OCI-LY7 (cell line): ENCODE measurements around the gene SLAMF7. TPM values are rescaled to one million over a fixed set of nuclear protein-coding genes. Genes with fewer than 3 reads are reported as not detected.

ENCODE experiments used
- BruUV-seq: library from RNA; stranded (reverse); fragments of 400-500 nt; replicated peaks from 2 replicates; lab custom pipeline; 2021; lab: Mats Ljungman, UMichigan
- CTCF ChIA-PET: fragments of 300-600 bp; sonication (Branson Sonifier 250); formaldehyde crosslinking; loops from one replicate; lab custom pipeline; 2022; ENCODE audit warnings: antibody characterized with exemption; ENCODE audit not compliant: unreplicated experiment; lab: Charles Lee
- POLR2A ChIA-PET: fragments of 300-600 bp; sonication (Branson Sonifier 250); formaldehyde crosslinking; loops from one replicate; lab custom pipeline; 2022; ENCODE audit warnings: antibody characterized with exemption; lab: Charles Lee
- DNase-seq: peaks from one replicate; pipeline ENCODE4 v3.0.0-alpha.2; 2015; ENCODE audit warnings: low spot score
- H2AFZ ChIP-seq: fragments of 200-600 bp; sonication (generic), shearing (Covaris generic); 2 replicates; pipeline ENCODE4 v1.6.1; 2014; ENCODE audit warnings: mild to moderate bottlenecking, antibody characterized with exemption, low read length, moderate library complexity
- H3K27ac ChIP-seq: fragments of 200-600 bp; sonication (generic); 2 replicates; pipeline ENCODE4 v1.5.1; 2014; ENCODE audit warnings: mixed run types, low read depth, mild to moderate bottlenecking, moderate library complexity, low read length, inconsistent platforms; ENCODE audit not compliant: poor library complexity, severe bottlenecking
- H3K36me3 ChIP-seq: fragments of 200-600 bp; sonication (generic); 2 replicates; pipeline ENCODE4 v1.6.1; 2014; ENCODE audit warnings: mild to moderate bottlenecking, antibody characterized with exemption, low read length, moderate library complexity, mixed read lengths; ENCODE audit not compliant: insufficient read depth
- H3K4me1 ChIP-seq: fragments of 200-600 bp; sonication (generic); 2 replicates; pipeline ENCODE4 v1.5.1; 2014; ENCODE audit warnings: mild to moderate bottlenecking, low read length; ENCODE audit not compliant: insufficient read depth, poor library complexity, severe bottlenecking
- H3K4me2 ChIP-seq: fragments of 200-600 bp; sonication (generic); 2 replicates; pipeline ENCODE4 v1.6.1; 2014; ENCODE audit warnings: mild to moderate bottlenecking, low read length
- H3K4me3 ChIP-seq: fragments of 200-600 bp; sonication (generic); 2 replicates; pipeline ENCODE4 v1.5.1; 2014; ENCODE audit warnings: mild to moderate bottlenecking, low read depth, low read length; ENCODE audit not compliant: poor library complexity, severe bottlenecking
- H3K79me2 ChIP-seq: fragments of 200-600 bp; sonication (generic); 2 replicates; pipeline ENCODE4 v1.6.1; 2016; ENCODE audit warnings: low read depth, mild to moderate bottlenecking, low read length, moderate library complexity, mixed read lengths; ENCODE audit not compliant: insufficient read depth
- H3K9me2 ChIP-seq: fragments of 200-600 bp; sonication (generic); 2 replicates; pipeline ENCODE4 v1.6.1; 2016; ENCODE audit warnings: mild to moderate bottlenecking, low read length, mixed read lengths; ENCODE audit not compliant: insufficient read depth
- H3K9me3 ChIP-seq: fragments of 200-600 bp; sonication (generic); 2 replicates; pipeline ENCODE4 v1.6.1; 2014; ENCODE audit warnings: mild to moderate bottlenecking, mixed run types, low read length, mixed read lengths
- H4K20me1 ChIP-seq: fragments of 200-600 bp; sonication (generic); 2 replicates; pipeline ENCODE4 v1.6.1; 2014; ENCODE audit warnings: mild to moderate bottlenecking, antibody characterized with exemption, low read length, moderate library complexity, mixed read lengths; ENCODE audit not compliant: insufficient read depth
- CTCF ChIP-seq: fragments of 200-600 bp; sonication (generic); conservative IDR thresholded peaks from 2 replicates; pipeline ENCODE4 v1.5.1; 2014; ENCODE audit warnings: mild to moderate bottlenecking, antibody characterized with exemption, low read length, moderate library complexity, mixed read lengths
- EZH2phosphoT487 ChIP-seq: fragments of 200-600 bp; sonication (generic); IDR thresholded peaks from 2 replicates; pipeline ENCODE4 v1.6.1; 2018; ENCODE audit warnings: low read depth, borderline replicate concordance, mild to moderate bottlenecking, mixed run types, antibody characterized with exemption, low read length, moderate library complexity, mixed read lengths
- intact Hi-C: fragments of 100-400 bp; cut with micrococcal nuclease; formaldehyde crosslinking; loops from one replicate; pipeline ENCODE4 v1.10.0; 2022; ENCODE audit not compliant: unreplicated experiment
- total RNA-seq, 2 experiments: library from RNA; depleted of rRNA in 1 of 2; stranded (reverse); fragments of >200 nt in 1 of 2; shearing (Covaris generic) in 1 of 2; gene quantifications; 2 replicates each; pipeline ENCODE4 v1.2.3, GENCODE V29; 2014 to 2022

SLAMF7 gene
- total RNA-seq, 2 experiments from 2014 or later: not detected

- no peak for TF ChIP-seq EZH2phosphoT487
- TF ChIP-seq CTCF: no peak
- Histone ChIP-seq H3K36me3 (peaks cover 54% of the 10 kb centered on the region), H3K9me2 (no peaks in the 10 kb centered on the region), H3K4me2 (peak overlapping the region; percentile 92), H3K9me3 (no peaks in the 10 kb centered on the region), H4K20me1 (0 out of 2 replicates have a peak, but pooled peaks cover 11% of the 10 kb centered on the region), H3K27ac (peak overlapping the region; percentile 98), H3K4me3 (peak overlapping the region; percentile 77), H3K4me1 (peaks cover 78% of the 10 kb centered on the region), H3K79me2 (peaks cover 98% of the 10 kb centered on the region), H2AFZ (no peak overlapping the region)
- intact Hi-C loops: no loop called here
- CTCF ChIA-PET: interaction anchor here (1.2 kb wide), 2 partner anchors 24 to 34 kb away, joined by 3 to 4 read pairs; no protein-coding TSS in a partner anchor
- no TSS peak for BruUV-seq
- POLR2A ChIA-PET: interaction anchor here (0.9 to 2.5 kb wide), 5 partner anchors 25 to 81 kb away, joined by 3 to 13 read pairs (median 8); no protein-coding TSS in a partner anchor
- DNase-seq: peak; percentile 81
These were observed 30.2 kb upstream of the SLAMF7 start for GRCh38 chr1:160708801-160709200.

DNA sequence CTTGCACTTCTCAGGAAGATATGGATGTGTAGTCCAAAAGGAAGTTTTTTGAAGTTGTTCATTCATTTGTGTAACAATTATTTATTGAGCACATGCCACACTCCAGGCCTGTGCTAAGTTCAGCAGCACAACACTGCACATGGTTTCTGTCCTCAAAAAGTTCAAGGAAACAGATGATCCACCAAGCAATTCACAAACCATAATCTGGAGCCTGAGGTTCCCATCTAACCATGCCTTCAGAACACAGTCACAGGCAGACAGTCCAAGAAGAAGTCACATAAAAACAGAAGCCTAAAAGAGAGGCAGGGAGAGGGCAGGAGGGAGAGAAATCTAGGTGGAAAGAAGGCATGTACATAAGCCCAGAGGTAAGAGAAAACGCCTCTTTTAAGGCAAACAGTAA, 29.3 kb upstream of the SLAMF7 start:
- Histone ChIP-seq H3K4me1 (peaks cover 78% of the 10 kb centered on the region), H2AFZ (no peak overlapping the region; the same call in 1 of the 2 replicates), H3K4me3 (peak overlapping the region; percentile 77), H4K20me1 (0 out of 2 replicates have a peak, but pooled peaks cover 10% of the 10 kb centered on the region), H3K36me3 (peaks cover 45% of the 10 kb centered on the region), H3K4me2 (peak overlapping the region; percentile 92), H3K9me3 (no peaks in the 10 kb centered on the region), H3K79me2 (peaks cover 89% of the 10 kb centered on the region), H3K27ac (peak overlapping the region; percentile 98), H3K9me2 (no peaks in the 10 kb centered on the region)
- POLR2A ChIA-PET: interaction anchor here (2.1 to 2.3 kb wide), 2 partner anchors 26 to 35 kb away, joined by 7 to 11 read pairs; no protein-coding TSS in a partner anchor
- no peak for DNase-seq
- TF ChIP-seq EZH2phosphoT487 (no peak), CTCF (no peak)
- intact Hi-C loops: loop anchor here (1.0 to 2.0 kb wide), 3 partner anchors 35 to 187 kb away; partner anchors contain the start of gene SLAMF6
- BruUV-seq: no TSS peak
- CTCF ChIA-PET: interaction anchor here (1.2 kb wide), 1 partner anchor 35 kb away, joined by 4 read pairs; no protein-coding TSS in a partner anchor
